Prostate gland (tissue), 2 donors: ENCODE data around the gene NT5DC4. TPM values are rescaled to one million over a fixed set of nuclear protein-coding genes. Genes with fewer than 3 reads are reported as not detected.

Experiments
- DNase-seq: peaks from one replicate; pipeline ENCODE4 v3.0.0-alpha.2; 2019; ENCODE audit warnings: low spot score
- H3K27ac ChIP-seq, 2 donors: fragments of 200-600 bp; sonication (generic); 2 replicates each; pipeline ENCODE4 v1.5.1; 2017 to 2019
- H3K27me3 ChIP-seq: fragments of 200-600 bp; sonication (generic); replicated peaks from 2 replicates; pipeline ENCODE4 v1.5.1; 2019; ENCODE audit not compliant: insufficient read depth
- H3K36me3 ChIP-seq, 2 donors: fragments of 200-600 bp; sonication (generic); 1 replicate in 1 of 2; 2 replicates in 1 of 2; pipeline versions ENCODE4 v1.5.1 to v1.8.1; 2017 to 2019
- H3K4me1 ChIP-seq: fragments of 200-600 bp; sonication (generic); replicated peaks from 2 replicates; pipeline ENCODE4 v1.5.1; 2019
- H3K4me3 ChIP-seq, 2 donors: fragments of 200-600 bp; sonication (generic); 2 replicates each; pipeline ENCODE4 v1.5.1; 2017 to 2019
- H3K9me3 ChIP-seq: fragments of 200-600 bp; sonication (generic); 2 replicates; pipeline ENCODE4 v1.5.1; 2017
- CTCF ChIP-seq, 4 experiments: fragments of 200-600 bp in 2 of 4; fragments of 450-650 bp in 2 of 4; sonication (generic) in 2 of 4; IDR thresholded peaks; 1 replicate in 3 of 4; 2 replicates in 1 of 4; pipeline ENCODE4 v1.5.1; 2016 to 2019; ENCODE audit warnings: antibody characterized with exemption in 4 of 4, mild to moderate bottlenecking in 2 of 4, moderate library complexity in 2 of 4
- POLR2A ChIP-seq: fragments of 450-650 bp; IDR thresholded peaks from one replicate; pipeline ENCODE4 v1.6.1; 2016; ENCODE audit warnings: antibody characterized with exemption, mild to moderate bottlenecking
- POLR2AphosphoS5 ChIP-seq: sonication (generic); formaldehyde crosslinking; IDR thresholded peaks from one replicate; pipeline ENCODE4 v1.6.1; 2017; ENCODE audit warnings: antibody characterized with exemption
- WGBS: methylation state at CpG from one replicate; pipeline ENCODE4 v1.1.5; 2018; 5-methylcytosine and 5-hydroxymethylcytosine counted together
- intact Hi-C: fragments of 100-400 bp; cut with DNase I; formaldehyde crosslinking; loops from one replicate; pipeline ENCODE4 v1.14.2; 2022
- total RNA-seq, 2 donors: library from RNA; depleted of rRNA; stranded (reverse); fragments of >200 nt; gene quantifications; one replicate each; pipeline ENCODE4 v1.1.0, GENCODE V29; 2016

NT5DC4 gene
- total RNA-seq, 2 donors from 2014 or later: 0.23 TPM; not detected in 1

- Histone ChIP-seq H3K4me1 (no peaks in the 10 kb centered on the region), H3K4me3 (no peak overlapping the region), H3K9me3 (no peaks in the 10 kb centered on the region), H3K27ac (no peak overlapping the region), H3K36me3 (no peaks in the 10 kb centered on the region), H3K27me3 (no peaks in the 10 kb centered on the region)
- intact Hi-C loops: no loop called here
- WGBS: 92% methylated on average over 3 of the region's 3 CpGs
- DNase-seq: no peak
- TF ChIP-seq CTCF (IDR thresholded peaks at IDR 0.05): no peak
- TF ChIP-seq POLR2AphosphoS5: no peak
- no peak for TF ChIP-seq POLR2A
Measured at GRCh38 chr2:112783187-112783714, 62.4 kb downstream of the NT5DC4 start.

- no peak within 1 kb of the TSS for H3K27ac ChIP-seq
- no peaks in the 10 kb centered on the region for H3K4me1 ChIP-seq
- no peaks in the 10 kb centered on the region for H3K27me3 ChIP-seq
- H3K9me3 ChIP-seq: no peaks in the 10 kb centered on the region
- no peak within 1 kb of the TSS for H3K4me3 ChIP-seq
- 21% methylated on average over 13 of the region's 13 CpGs for WGBS
- TF ChIP-seq POLR2A: no peak
- TF ChIP-seq POLR2AphosphoS5: no peak
- H3K36me3 ChIP-seq: no peaks in the 10 kb centered on the region
- intact Hi-C loops: no loop called here
- no peak for DNase-seq
Measured at GRCh38 chr2:112784199-112785189, 63.7 kb downstream of the NT5DC4 start, which contains the start of gene IL1A. Gene IL1A (minus strand): TSS chr2:112784493. CDS start chr2:112783770, 723 bp downstream.

- Histone ChIP-seq H3K36me3 (no peaks in the 10 kb centered on the region), H3K27ac (no peak overlapping the region), H3K4me1 (no peaks in the 10 kb centered on the region), H3K4me3 (no peak overlapping the region), H3K27me3 (no peaks in the 10 kb centered on the region), H3K9me3 (no peaks in the 10 kb centered on the region)
- intact Hi-C loops: no loop called here
- TF ChIP-seq CTCF (IDR thresholded peaks at IDR 0.05): no peak
- no peak for TF ChIP-seq POLR2A
- TF ChIP-seq POLR2AphosphoS5: no peak
- 86% methylated on average over 3 of the region's 3 CpGs for WGBS
- no peak for DNase-seq
Measured at GRCh38 chr2:112787294-112787693, 66.5 kb downstream of the NT5DC4 start.

- 94% methylated on average over 4 of the region's 4 CpGs for WGBS
- no peaks in the 10 kb centered on the region for H3K36me3 ChIP-seq
- TF ChIP-seq POLR2AphosphoS5 (no peak), CTCF (IDR thresholded peaks at IDR 0.05) (no peak), POLR2A (no peak)
- no peak overlapping the region for H3K4me3 ChIP-seq
- H3K4me1 ChIP-seq: no peaks in the 10 kb centered on the region
- DNase-seq: no peak
- H3K27me3 ChIP-seq: no peaks in the 10 kb centered on the region
- intact Hi-C loops: no loop called here
- no peak overlapping the region for H3K27ac ChIP-seq
- no peaks in the 10 kb centered on the region for H3K9me3 ChIP-seq
Measured at GRCh38 chr2:112787729-112788393, 67.0 kb downstream of the NT5DC4 start.

GRCh38 chr2:112788653-112789052 is 67.8 kb downstream of the NT5DC4 start:
- no peak overlapping the region for H3K27ac ChIP-seq
- H3K36me3 ChIP-seq: no peaks in the 10 kb centered on the region
- H3K9me3 ChIP-seq: no peaks in the 10 kb centered on the region
- DNase-seq: no peak
- H3K27me3 ChIP-seq: no peaks in the 10 kb centered on the region
- TF ChIP-seq CTCF (IDR thresholded peaks at IDR 0.05): no peak
- no peak for TF ChIP-seq POLR2A
- no peak for TF ChIP-seq POLR2AphosphoS5
- no peaks in the 10 kb centered on the region for H3K4me1 ChIP-seq
- 88% methylated on average over 3 of the region's 3 CpGs for WGBS
- intact Hi-C loops: no loop called here
- H3K4me3 ChIP-seq: no peak overlapping the region
